GM08714 (cell line): ENCODE measurements around the gene KBTBD3.

Experiments
- H3K4me3 ChIP-seq: fragments of 200-500 bp; sonication (Bioruptor generic); 2 replicates; pipeline ENCODE4 v1.5.1; 2014; ENCODE audit warnings: mild to moderate bottlenecking, low read length, inconsistent platforms
- ZNF274 ChIP-seq: IDR thresholded peaks from 2 replicates; pipeline ENCODE4 v1.6.1; 2012; ENCODE audit warnings: mild to moderate bottlenecking, low read depth, low read length

KBTBD3 gene

GRCh38 chr11:106076919-106077608, at the start of gene KBTBD3:
KBTBD3 (minus strand) TSS chr11:106077347; CDS start chr11:106059097, 18,250 bp downstream.
- H3K4me3 ChIP-seq = peak within 1 kb of the TSS; percentile 91

GRCh38 chr11:106121570-106122320, 44.6 kb upstream of the KBTBD3 start:
- TF ChIP-seq ZNF274 = no peak
- no peak overlapping the region for H3K4me3 ChIP-seq

More at GRCh38 chr11:106076919-106077608, at the start of gene KBTBD3:
- no peak for TF ChIP-seq ZNF274

GRCh38 chr11:106105986-106106385, 28.8 kb upstream of the KBTBD3 start:
- no peak overlapping the region for H3K4me3 ChIP-seq
- TF ChIP-seq ZNF274 = no peak

- no peak for TF ChIP-seq ZNF274
- H3K4me3 ChIP-seq = no peak overlapping the region
These were observed 24.7 kb upstream of the KBTBD3 start for GRCh38 chr11:106101819-106102218.

- H3K4me3 ChIP-seq = no peak overlapping the region
- no peak for TF ChIP-seq ZNF274
These were observed 24.2 kb upstream of the KBTBD3 start for GRCh38 chr11:106101370-106101769.

- no peak for TF ChIP-seq ZNF274
- H3K4me3 ChIP-seq = no peak overlapping the region
These were observed 21.9 kb upstream of the KBTBD3 start for GRCh38 chr11:106098893-106099553.

GRCh38 chr11:106092446-106092845, 15.3 kb upstream of the KBTBD3 start:
- H3K4me3 ChIP-seq = no peak overlapping the region

GRCh38 chr11:106091480-106092123, 14.5 kb upstream of the KBTBD3 start:
- no peak for TF ChIP-seq ZNF274
- peak overlapping the region; percentile 17; the same call in 1 of the 2 replicates for H3K4me3 ChIP-seq

More at GRCh38 chr11:106092446-106092845, 15.3 kb upstream of the KBTBD3 start:
- no peak for TF ChIP-seq ZNF274

GRCh38 chr11:106088896-106089295, 11.7 kb upstream of the KBTBD3 start:
- no peak for TF ChIP-seq ZNF274

GRCh38 chr11:106087815-106088435, 10.8 kb upstream of the KBTBD3 start:
- no peak for TF ChIP-seq ZNF274

More at GRCh38 chr11:106088896-106089295, 11.7 kb upstream of the KBTBD3 start:
- H3K4me3 ChIP-seq = no peak overlapping the region

GRCh38 chr11:106086850-106087249, 9.7 kb upstream of the KBTBD3 start:
- no peak overlapping the region for H3K4me3 ChIP-seq
- no peak for TF ChIP-seq ZNF274

More at GRCh38 chr11:106087815-106088435, 10.8 kb upstream of the KBTBD3 start:
- no peak overlapping the region for H3K4me3 ChIP-seq

- TF ChIP-seq ZNF274 = no peak
- no peak overlapping the region for H3K4me3 ChIP-seq
These were observed 9.0 kb upstream of the KBTBD3 start for GRCh38 chr11:106086135-106086534.

GRCh38 chr11:106082096-106082495, 4.9 kb upstream of the KBTBD3 start:
- no peak for TF ChIP-seq ZNF274

GRCh38 chr11:106077609-106078455, 685 bp upstream of the KBTBD3 start, which contains the start of gene AASDHPPT:
AASDHPPT (plus strand) TSS chr11:106077662; CDS start chr11:106077711, 49 bp downstream.
- TF ChIP-seq ZNF274 = no peak
- peak within 1 kb of the TSS; percentile 91 for H3K4me3 ChIP-seq

More at GRCh38 chr11:106082096-106082495, 4.9 kb upstream of the KBTBD3 start:
- H3K4me3 ChIP-seq = no peak overlapping the region
